ENCODE data around the gene STK4.

Gene STK4

GRCh38 chr20:45121388-45121787 lies 155.1 kb downstream of the STK4 start:
- no peak overlapping the region for H3K4me3 ChIP-seq (ENCODE audit: low read length)
- TF ChIP-seq CTCF (conservative IDR thresholded peaks at IDR 0.05; ENCODE audit: low read depth, low read length) = no peak
- no peak for DNase-seq (ENCODE audit: low read depth)

GRCh38 chr20:45124365-45124764 lies 158.1 kb downstream of the STK4 start, which contains the start of gene WFDC12:
WFDC12 (minus strand) TSS chr20:45124465; CDS start chr20:45124447, 18 bp downstream.
- no peak within 1 kb of the TSS for H3K4me3 ChIP-seq (ENCODE audit: low read length)
- DNase-seq (ENCODE audit: low read depth) = no peak
- no peak for TF ChIP-seq CTCF (conservative IDR thresholded peaks at IDR 0.05; ENCODE audit: low read depth, low read length)

GRCh38 chr20:45128099-45128498 lies 161.8 kb downstream of the STK4 start:
- no peak for TF ChIP-seq CTCF (conservative IDR thresholded peaks at IDR 0.05; ENCODE audit: low read depth, low read length)
- DNase-seq (ENCODE audit: low read depth) = peak; percentile 36
- H3K4me3 ChIP-seq (ENCODE audit: low read length) = no peak overlapping the region
